ENCODE results near the gene GPSM1.

The GPSM1 gene

GRCh38 chr9:136293476-136294077 lies 33.8 kb upstream of the GPSM1 start:
- Histone ChIP-seq H3K36me3 (ENCODE audit: control insufficient read depth, insufficient read depth, low read length) (no peaks in the 10 kb centered on the region), H3K9ac (ENCODE audit: low read length) (no peak overlapping the region), H3K4me3 (ENCODE audit: low read length) (no peak overlapping the region), H3K9me3 (ENCODE audit: control insufficient read depth, low read length) (no peaks in the 10 kb centered on the region), H3K27me3 (ENCODE audit: control insufficient read depth, insufficient read depth, low read length) (no peaks in the 10 kb centered on the region), H3K4me1 (ENCODE audit: control insufficient read depth, insufficient read depth, low read length) (peaks cover 30% of the 10 kb centered on the region)

- Histone ChIP-seq H3K27me3 (ENCODE audit: control insufficient read depth, insufficient read depth, low read length) (no peaks in the 10 kb centered on the region), H3K4me1 (ENCODE audit: control insufficient read depth, insufficient read depth, low read length) (peaks cover 30% of the 10 kb centered on the region), H3K4me3 (ENCODE audit: low read length) (no peak overlapping the region)
Observed at GRCh38 chr9:136294437-136294836, 32.9 kb upstream of the GPSM1 start.

GRCh38 chr9:136295055-136295454 lies 32.3 kb upstream of the GPSM1 start:
- no peaks in the 10 kb centered on the region for H3K36me3 ChIP-seq (ENCODE audit: control insufficient read depth, insufficient read depth, low read length)
- H3K9me3 ChIP-seq (ENCODE audit: control insufficient read depth, low read length), result no peaks in the 10 kb centered on the region
- no peaks in the 10 kb centered on the region for H3K27me3 ChIP-seq (ENCODE audit: control insufficient read depth, insufficient read depth, low read length)
- H3K4me1 ChIP-seq (ENCODE audit: control insufficient read depth, insufficient read depth, low read length), result peaks cover 30% of the 10 kb centered on the region
- no peak overlapping the region for H3K9ac ChIP-seq (ENCODE audit: low read length)
- no peak overlapping the region for H3K4me3 ChIP-seq (ENCODE audit: low read length)

More at GRCh38 chr9:136294437-136294836, 32.9 kb upstream of the GPSM1 start:
- H3K36me3 ChIP-seq (ENCODE audit: control insufficient read depth, insufficient read depth, low read length), result no peaks in the 10 kb centered on the region
- no peak overlapping the region for H3K9ac ChIP-seq (ENCODE audit: low read length)
- no peaks in the 10 kb centered on the region for H3K9me3 ChIP-seq (ENCODE audit: control insufficient read depth, low read length)

- Histone ChIP-seq H3K9ac (ENCODE audit: low read length) (no peak overlapping the region), H3K36me3 (ENCODE audit: control insufficient read depth, insufficient read depth, low read length) (no peaks in the 10 kb centered on the region), H3K4me1 (ENCODE audit: control insufficient read depth, insufficient read depth, low read length) (peaks cover 30% of the 10 kb centered on the region), H3K9me3 (ENCODE audit: control insufficient read depth, low read length) (no peaks in the 10 kb centered on the region), H3K4me3 (ENCODE audit: low read length) (no peak overlapping the region), H3K27me3 (ENCODE audit: control insufficient read depth, insufficient read depth, low read length) (no peaks in the 10 kb centered on the region)
Observed at GRCh38 chr9:136295542-136296433, 31.6 kb upstream of the GPSM1 start.

- H3K9me3 ChIP-seq (ENCODE audit: control insufficient read depth, low read length), result no peaks in the 10 kb centered on the region
- peaks cover 30% of the 10 kb centered on the region for H3K4me1 ChIP-seq (ENCODE audit: control insufficient read depth, insufficient read depth, low read length)
- no peaks in the 10 kb centered on the region for H3K36me3 ChIP-seq (ENCODE audit: control insufficient read depth, insufficient read depth, low read length)
- no peak overlapping the region for H3K4me3 ChIP-seq (ENCODE audit: low read length)
- H3K9ac ChIP-seq (ENCODE audit: low read length), result no peak overlapping the region
- H3K27me3 ChIP-seq (ENCODE audit: control insufficient read depth, insufficient read depth, low read length), result no peaks in the 10 kb centered on the region
Observed at GRCh38 chr9:136296434-136297015, 30.8 kb upstream of the GPSM1 start.

GRCh38 chr9:136297016-136297691 lies 30.2 kb upstream of the GPSM1 start:
- Histone ChIP-seq H3K4me1 (ENCODE audit: control insufficient read depth, insufficient read depth, low read length) (peaks cover 28% of the 10 kb centered on the region), H3K27me3 (ENCODE audit: control insufficient read depth, insufficient read depth, low read length) (no peaks in the 10 kb centered on the region), H3K9me3 (ENCODE audit: control insufficient read depth, low read length) (no peaks in the 10 kb centered on the region), H3K36me3 (ENCODE audit: control insufficient read depth, insufficient read depth, low read length) (no peaks in the 10 kb centered on the region), H3K4me3 (ENCODE audit: low read length) (no peak overlapping the region), H3K9ac (ENCODE audit: low read length) (no peak overlapping the region)

GRCh38 chr9:136297766-136298735 lies 29.3 kb upstream of the GPSM1 start:
- peaks cover 19% of the 10 kb centered on the region for H3K4me1 ChIP-seq (ENCODE audit: control insufficient read depth, insufficient read depth, low read length)
- H3K36me3 ChIP-seq (ENCODE audit: control insufficient read depth, insufficient read depth, low read length), result no peaks in the 10 kb centered on the region
- no peaks in the 10 kb centered on the region for H3K9me3 ChIP-seq (ENCODE audit: control insufficient read depth, low read length)
- no peak overlapping the region for H3K4me3 ChIP-seq (ENCODE audit: low read length)
- H3K27me3 ChIP-seq (ENCODE audit: control insufficient read depth, insufficient read depth, low read length), result no peaks in the 10 kb centered on the region
- no peak overlapping the region for H3K9ac ChIP-seq (ENCODE audit: low read length)

GRCh38 chr9:136299116-136299515 lies 28.2 kb upstream of the GPSM1 start:
- no peak overlapping the region for H3K4me3 ChIP-seq (ENCODE audit: low read length)
- no peaks in the 10 kb centered on the region for H3K27me3 ChIP-seq (ENCODE audit: control insufficient read depth, insufficient read depth, low read length)
- peaks cover 19% of the 10 kb centered on the region for H3K4me1 ChIP-seq (ENCODE audit: control insufficient read depth, insufficient read depth, low read length)
- no peak overlapping the region for H3K9ac ChIP-seq (ENCODE audit: low read length)
- no peaks in the 10 kb centered on the region for H3K36me3 ChIP-seq (ENCODE audit: control insufficient read depth, insufficient read depth, low read length)
- no peaks in the 10 kb centered on the region for H3K9me3 ChIP-seq (ENCODE audit: control insufficient read depth, low read length)

- H3K4me1 ChIP-seq (ENCODE audit: control insufficient read depth, insufficient read depth, low read length), result peaks cover 19% of the 10 kb centered on the region
- no peak overlapping the region for H3K9ac ChIP-seq (ENCODE audit: low read length)
- no peaks in the 10 kb centered on the region for H3K36me3 ChIP-seq (ENCODE audit: control insufficient read depth, insufficient read depth, low read length)
- no peak overlapping the region for H3K4me3 ChIP-seq (ENCODE audit: low read length)
- H3K9me3 ChIP-seq (ENCODE audit: control insufficient read depth, low read length), result no peaks in the 10 kb centered on the region
- no peaks in the 10 kb centered on the region for H3K27me3 ChIP-seq (ENCODE audit: control insufficient read depth, insufficient read depth, low read length)
Observed at GRCh38 chr9:136299541-136299940, 27.8 kb upstream of the GPSM1 start.

- Histone ChIP-seq H3K9me3 (ENCODE audit: control insufficient read depth, low read length) (no peaks in the 10 kb centered on the region), H3K4me1 (ENCODE audit: control insufficient read depth, insufficient read depth, low read length) (peaks cover 19% of the 10 kb centered on the region), H3K4me3 (ENCODE audit: low read length) (no peak overlapping the region), H3K36me3 (ENCODE audit: control insufficient read depth, insufficient read depth, low read length) (no peaks in the 10 kb centered on the region), H3K27me3 (ENCODE audit: control insufficient read depth, insufficient read depth, low read length) (no peaks in the 10 kb centered on the region), H3K9ac (ENCODE audit: low read length) (no peak overlapping the region)
Observed at GRCh38 chr9:136300016-136300545, 27.3 kb upstream of the GPSM1 start.

GRCh38 chr9:136300866-136301265 lies 26.5 kb upstream of the GPSM1 start:
- H3K9ac ChIP-seq (ENCODE audit: low read length), result no peak overlapping the region
- no peaks in the 10 kb centered on the region for H3K9me3 ChIP-seq (ENCODE audit: control insufficient read depth, low read length)
- H3K4me3 ChIP-seq (ENCODE audit: low read length), result no peak overlapping the region
- H3K4me1 ChIP-seq (ENCODE audit: control insufficient read depth, insufficient read depth, low read length), result peaks cover 18% of the 10 kb centered on the region
- no peaks in the 10 kb centered on the region for H3K36me3 ChIP-seq (ENCODE audit: control insufficient read depth, insufficient read depth, low read length)
- no peaks in the 10 kb centered on the region for H3K27me3 ChIP-seq (ENCODE audit: control insufficient read depth, insufficient read depth, low read length)
